Left colon (tissue), 2 donors: ENCODE measurements around the gene PATE3. TPM values are rescaled to one million over a fixed set of nuclear protein-coding genes. Genes with fewer than 3 reads are reported as not detected.

ENCODE experiments used
- ATAC-seq: fragments of 200-7000 bp; cut with Tn5 transposase; one replicate; pipeline ENCODE4 v1.9.1; 2020; ENCODE audit warnings: mild to moderate bottlenecking, moderate library complexity
- DNase-seq, 2 donors: peaks; one replicate each; pipeline ENCODE4 v3.0.0-alpha.2; 2020
- intact Hi-C, 2 donors: fragments of 100-400 bp; cut with DNase I in 1 of 2; cut with micrococcal nuclease in 1 of 2; formaldehyde crosslinking; loops; one replicate each; pipeline versions ENCODE4 v1.11.2 to v1.14.0; 2022; cut with DNase I, micrococcal nuclease
- total RNA-seq, 2 donors: library from RNA; stranded (reverse); fragmentation: NEBNext Ultra II Directional; extraction: Animal tissue kit (Norgen Biotek cat#: 25700); gene quantifications; one replicate each; pipeline ENCODE4 v1.2.1, GENCODE V29; 2021
- donor health status: DM: no; HTN: no; CAD: no.
- donor health status: DM: yes; HTN: yes; CAD: no.

The PATE3 gene
- total RNA-seq, 2 donors from 2014 or later = not detected

DNA sequence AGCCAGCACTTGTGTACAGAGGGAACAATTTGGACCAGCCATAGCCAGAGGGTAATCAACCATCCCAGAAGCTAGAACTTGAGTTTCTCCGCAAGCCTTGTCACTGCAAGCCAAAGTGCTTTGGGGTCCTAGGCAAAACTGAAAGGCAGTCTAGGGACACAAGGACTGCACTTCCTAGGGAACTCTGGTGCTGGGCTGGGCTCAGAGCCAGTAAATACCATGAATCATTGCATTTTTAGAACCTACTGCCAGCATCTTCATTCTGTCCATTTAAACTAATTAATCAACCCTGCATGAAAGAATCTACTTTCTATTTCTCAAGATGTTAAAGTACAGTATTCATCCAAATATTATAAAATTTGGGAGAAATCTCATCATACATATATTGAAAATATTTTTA lies 20.0 kb downstream of the PATE3 start:
- intact Hi-C loops = no loop called here
- ATAC-seq = no peak
- DNase-seq = no peak

DNA sequence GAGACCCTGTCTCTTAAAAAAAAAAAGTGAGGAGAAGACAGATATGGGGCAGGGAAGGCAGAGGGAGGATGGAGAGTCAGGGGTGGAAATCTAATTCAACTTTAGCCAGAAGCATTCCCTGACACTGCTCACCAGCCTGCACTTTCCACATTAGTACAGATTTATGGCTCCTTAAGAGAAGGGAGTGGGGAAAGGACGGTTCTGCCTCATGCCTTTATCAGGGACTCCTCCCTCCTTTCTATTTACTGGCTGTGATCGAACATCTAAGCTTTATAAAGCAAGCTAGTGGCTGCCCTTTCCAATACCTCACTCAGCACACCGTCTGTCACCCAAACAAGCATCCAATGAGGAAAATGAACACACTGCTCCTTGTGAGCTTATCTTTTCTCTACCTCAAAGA lies 45.1 kb downstream of the PATE3 start, which contains the start of gene PATE4:
PATE4 (plus strand) TSS at position 301 of the 400 bp plus-strand sequence; CDS start at position 345, 44 bp downstream.
- ATAC-seq (no peak), DNase-seq (no peak)
- intact Hi-C loops = no loop called here

- intact Hi-C loops = no loop called here
- no peak for DNase-seq
- no peak for ATAC-seq
Measured at GRCh38 chr11:125835748-125836147, 47.8 kb downstream of the PATE3 start.

Other genes starting within 250 kb of the PATE3 start
- gene EI24, start 218.7 kb upstream of the PATE3 start, total RNA-seq = 10 to 100 TPM; 71.9 to 85.1 TPM
- 100 to 1,000 TPM in 1 of 2 donors, 10 to 100 TPM in 1; 97.1 to 118 TPM for gene STT3A, start 195.3 kb upstream of the PATE3 start, total RNA-seq
- gene CHEK1, start 163.0 kb upstream of the PATE3 start, total RNA-seq = 10 to 100 TPM in 1 of 2 donors, 1 to 10 TPM in 1; 6.6 to 15.0 TPM
- gene ACRV1, start 107.3 kb upstream of the PATE3 start, total RNA-seq = not detected
- gene PATE1, start 41.8 kb upstream of the PATE3 start, total RNA-seq = not detected
- gene PATE2, start 9.3 kb upstream of the PATE3 start, total RNA-seq = not detected
- gene PATE4, start 45.2 kb downstream of the PATE3 start, total RNA-seq = not detected
- gene HYLS1, start 99.5 kb downstream of the PATE3 start, total RNA-seq = 1 to 10 TPM; 4.9 to 5.1 TPM
- gene PUS3, start 115.1 kb downstream of the PATE3 start, total RNA-seq = 1 to 10 TPM; 4.7 to 7.5 TPM
- under 1 TPM; 0.20 to 0.27 TPM for gene DDX25, start 116.4 kb downstream of the PATE3 start, total RNA-seq
- not detected for gene VSIG10L2, start 157.9 kb downstream of the PATE3 start, total RNA-seq